SK-N-DZ (cell line): ENCODE data around the gene TTBK1.
"Not testable (repeated sequence)": the region's sequence is repeated elsewhere in the genome, so short reads cannot be mapped to it uniquely, and the experiment has no call there.

Experiments
- DNase-seq: peaks from one replicate; pipeline ENCODE4 v3.0.0-alpha.2; 2015; ENCODE audit warnings: low spot score

The TTBK1 gene

DNA sequence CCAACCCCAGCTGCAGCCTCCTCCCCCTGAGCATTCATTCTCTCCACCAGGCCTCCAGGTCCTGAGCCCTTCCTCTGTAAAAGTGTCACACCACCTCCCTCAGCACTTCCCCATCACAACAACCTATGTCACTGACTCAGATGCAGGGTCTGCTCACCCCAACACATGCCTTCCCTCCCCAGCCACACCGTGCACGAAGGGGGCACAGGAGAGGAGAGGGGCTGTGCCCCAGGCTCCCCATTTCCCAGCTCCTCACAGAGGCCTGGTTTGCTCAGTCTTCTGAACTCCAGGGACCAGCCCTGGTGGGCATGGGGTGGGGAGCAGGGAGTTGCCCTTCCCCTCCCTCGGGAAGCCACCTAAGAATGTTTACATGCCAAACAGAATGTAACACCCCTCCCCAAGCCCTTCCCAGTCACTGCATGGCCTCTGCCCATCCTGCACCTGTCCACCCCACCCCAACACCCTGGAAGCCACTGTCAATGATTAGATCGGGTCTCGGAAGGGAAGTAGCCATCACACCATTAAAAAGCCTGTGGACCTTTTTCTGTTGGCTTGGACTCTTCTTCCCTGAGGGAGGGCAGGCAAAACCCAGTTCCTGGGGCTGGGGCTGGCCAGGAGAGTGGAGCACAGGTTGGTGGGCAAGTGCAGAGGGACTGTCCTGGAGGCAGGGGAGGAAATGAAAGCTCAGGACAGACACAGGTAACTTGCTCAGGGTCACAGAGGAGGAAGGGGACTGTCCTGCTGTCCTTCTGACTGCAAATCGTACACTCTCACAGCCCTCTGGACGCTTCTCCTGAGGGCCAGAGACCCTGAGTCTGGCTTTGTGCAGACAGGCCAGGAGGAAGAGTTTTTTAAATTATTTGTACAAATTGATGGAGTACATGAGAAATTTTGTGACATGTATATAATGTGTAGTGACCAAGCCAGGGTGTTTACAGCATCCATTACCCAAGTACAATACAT is 44.7 kb downstream of the TTBK1 start:
- no peak for DNase-seq

DNA sequence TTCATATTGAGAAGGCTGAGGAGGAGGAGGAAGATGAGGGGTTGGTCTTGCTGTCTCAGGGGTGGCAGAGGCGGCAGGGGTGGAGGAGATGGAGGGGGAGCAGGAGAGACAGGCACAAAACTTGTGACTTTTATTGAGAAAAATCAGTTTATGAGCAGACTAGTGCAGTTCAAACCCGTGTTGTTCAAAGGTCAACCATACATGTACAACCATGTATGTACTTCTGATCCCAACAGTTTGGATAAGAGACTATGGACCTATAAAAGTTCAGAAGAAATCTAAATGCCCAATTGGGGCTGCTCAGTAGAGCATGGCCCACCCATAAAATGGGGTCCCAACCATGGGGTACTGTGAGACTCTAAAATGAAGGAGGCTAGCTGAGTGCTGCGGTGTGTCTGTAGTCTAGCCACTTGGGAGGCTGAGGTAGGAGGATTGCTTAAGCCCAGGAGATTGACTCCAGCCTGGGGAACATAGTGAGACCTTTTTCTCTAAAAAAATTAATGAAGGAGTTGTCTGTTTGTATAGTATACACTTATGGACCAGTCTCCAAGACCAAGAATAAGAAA is 47.1 kb downstream of the TTBK1 start:
- DNase-seq: no peak

DNA sequence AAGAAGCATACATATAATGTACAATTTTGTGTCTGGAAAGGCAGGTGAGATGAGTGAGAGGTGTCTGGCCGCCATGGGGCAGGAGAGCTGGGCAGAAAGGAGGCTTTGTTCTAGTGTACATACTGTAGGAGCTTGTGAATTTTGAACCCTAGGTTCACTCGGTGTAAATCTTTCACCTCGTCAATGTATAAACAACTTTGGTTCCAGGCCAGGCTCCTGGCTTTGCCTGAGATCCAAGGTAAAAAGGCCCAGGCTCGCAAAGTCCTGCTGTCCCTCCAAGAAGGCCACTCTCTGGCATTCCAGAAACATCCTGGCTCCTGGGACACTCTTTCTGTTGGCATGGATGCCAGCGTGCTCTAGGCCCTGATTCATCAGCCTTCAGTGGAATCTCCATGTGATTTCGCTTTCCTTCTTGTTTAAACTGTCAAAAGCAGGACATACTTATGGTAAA is 47.6 kb downstream of the TTBK1 start:
- DNase-seq: no peak

DNA sequence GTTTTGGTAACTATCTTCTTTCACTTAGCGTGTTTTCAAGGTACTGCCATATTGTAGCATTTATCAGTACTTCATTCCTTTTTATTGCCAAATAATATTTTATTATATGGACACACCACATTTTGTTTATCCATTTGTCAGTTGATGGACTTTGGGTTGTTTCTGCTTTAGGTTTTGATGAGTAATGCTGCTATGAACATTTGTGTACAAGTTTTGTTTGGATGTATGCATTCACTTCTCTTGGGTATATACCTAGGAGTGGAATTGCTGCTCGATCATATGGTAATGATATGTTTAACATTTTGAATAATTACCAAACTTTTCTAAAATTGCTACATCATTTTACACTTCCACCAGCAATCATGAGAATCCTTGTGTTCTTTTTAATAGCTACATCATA is 48.4 kb downstream of the TTBK1 start:
- no peak for DNase-seq

DNA sequence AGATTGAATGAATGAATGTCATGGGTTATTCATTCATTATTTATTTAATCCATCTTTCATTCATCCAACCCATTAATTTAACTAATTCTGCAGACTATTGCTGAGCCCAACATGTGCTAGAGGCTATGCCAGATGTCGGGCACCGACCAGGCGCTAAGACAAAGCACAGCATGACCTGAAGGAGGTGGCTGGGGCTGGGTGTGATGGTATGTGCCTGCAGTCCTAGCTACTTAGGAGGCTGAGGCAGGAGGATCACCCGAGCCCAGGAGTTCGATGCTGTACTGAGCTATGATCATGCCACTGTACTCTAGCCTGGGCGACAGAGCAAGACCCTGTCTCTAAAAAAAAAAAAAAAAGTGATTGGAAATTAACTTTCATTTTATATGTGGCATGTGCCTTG is 49.1 kb downstream of the TTBK1 start:
- DNase-seq: no peak

DNA sequence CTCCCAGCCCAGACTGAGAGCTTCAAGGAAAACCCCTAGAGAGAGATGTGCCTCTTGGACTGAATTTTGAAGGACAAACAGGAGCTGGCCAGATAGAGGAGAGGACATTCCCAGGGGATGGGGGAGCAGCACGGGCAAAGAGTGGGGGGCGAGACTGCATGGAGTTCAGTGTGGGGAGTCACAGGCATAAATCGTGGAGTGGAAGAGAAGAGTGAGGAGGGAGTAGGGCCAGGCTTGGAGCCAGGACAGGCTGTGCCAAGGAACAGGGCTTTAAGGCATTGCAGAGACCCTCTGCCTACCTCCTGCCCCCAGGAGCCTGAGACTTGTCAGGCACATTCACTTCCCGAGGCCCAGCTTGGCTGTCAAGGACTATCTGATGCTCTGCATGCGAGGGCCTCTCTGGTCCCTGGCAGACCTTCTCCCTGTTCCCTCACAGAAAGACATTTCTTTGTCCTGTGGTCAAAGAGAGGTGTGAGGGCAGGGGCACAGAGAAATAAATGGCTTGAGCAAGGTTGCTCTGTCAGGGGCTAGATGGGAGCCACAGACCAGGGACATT is 49.6 kb downstream of the TTBK1 start:
- no peak for DNase-seq

DNA sequence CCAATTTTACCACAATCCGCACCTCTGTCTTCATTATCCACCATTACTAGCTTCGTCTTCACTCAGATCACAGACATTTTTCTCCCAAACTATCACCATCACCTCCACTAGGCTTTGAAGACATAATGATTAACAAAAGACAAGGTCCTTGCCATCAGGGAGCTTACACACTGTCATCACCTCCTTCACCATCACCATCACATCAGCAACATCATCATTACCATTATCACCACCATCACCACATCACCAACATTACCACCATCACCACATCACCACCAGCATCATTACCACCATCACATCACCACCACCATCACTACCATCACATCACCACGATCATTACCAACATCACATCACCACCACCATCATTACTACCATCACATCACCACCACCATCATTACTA is 50.4 kb downstream of the TTBK1 start:
- no peak for DNase-seq

DNA sequence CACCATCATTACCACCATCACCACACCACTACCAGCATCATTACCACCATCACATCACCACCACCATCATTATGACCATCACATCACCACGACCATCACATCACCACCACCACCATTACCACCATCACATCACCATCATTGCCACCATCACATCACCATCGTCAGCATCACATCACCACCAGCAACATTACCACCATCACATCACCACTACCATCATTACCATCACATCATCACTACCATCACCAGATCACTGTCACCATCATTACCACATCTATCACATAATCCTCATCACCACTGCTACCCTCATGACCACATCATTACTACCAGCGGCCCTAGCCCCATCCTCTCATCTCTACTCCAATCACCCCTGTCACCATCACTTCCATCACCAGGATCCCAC is 51.3 kb downstream of the TTBK1 start:
- no peak for DNase-seq

DNA sequence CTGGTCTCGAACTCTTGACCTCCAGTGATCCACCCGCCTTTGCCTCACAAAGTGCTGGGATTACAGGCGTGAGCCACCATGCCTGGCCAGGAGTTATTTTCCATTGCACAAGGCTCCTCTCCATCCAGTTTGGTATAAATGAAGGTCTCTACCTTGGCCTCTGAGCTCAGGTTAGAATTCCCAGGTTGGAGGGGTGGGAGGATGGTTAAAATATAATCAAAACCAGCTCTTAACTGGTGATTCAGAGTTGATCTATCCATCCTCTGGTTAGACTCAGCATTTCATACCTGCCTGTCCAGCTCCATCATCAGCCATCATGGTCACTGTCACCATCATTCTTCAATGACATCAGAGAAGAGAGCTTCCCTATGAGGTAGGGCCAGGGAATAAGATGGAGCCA is 52.2 kb downstream of the TTBK1 start:
- DNase-seq: no peak

DNA sequence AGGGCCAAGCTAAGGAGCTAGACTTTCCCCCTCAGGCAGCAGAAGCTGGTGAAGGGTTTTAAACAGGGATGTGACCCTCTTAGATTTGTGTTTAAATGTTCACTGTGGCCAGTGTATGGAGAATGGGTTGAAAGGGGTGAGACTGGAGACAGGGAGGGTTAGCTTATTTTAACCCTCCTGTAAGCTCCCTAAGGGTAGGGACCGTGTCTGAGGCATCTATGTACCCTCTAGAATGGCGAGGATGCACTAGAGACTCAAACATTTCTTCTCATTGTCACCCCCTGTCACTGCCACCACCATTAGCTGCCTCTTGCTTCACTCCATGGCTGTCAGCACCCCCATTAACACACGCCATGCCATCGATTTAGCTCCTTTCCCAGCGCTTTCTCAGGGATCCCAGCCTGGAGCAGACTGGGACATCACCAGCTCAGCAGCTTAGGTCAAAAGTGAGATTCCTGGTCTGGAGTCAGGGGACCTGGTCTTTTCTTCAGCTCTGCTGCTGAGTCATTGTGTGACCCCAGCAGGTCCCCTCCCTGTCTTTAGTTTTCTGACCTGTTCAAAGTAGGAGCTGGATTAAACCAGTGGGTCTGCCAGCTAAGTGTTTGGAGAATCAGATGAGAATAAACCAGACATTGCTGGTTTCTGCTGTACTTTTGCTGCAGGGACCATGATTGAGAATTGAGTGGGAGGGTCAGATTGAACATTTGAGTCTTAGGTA is 53.7 kb downstream of the TTBK1 start:
- no peak for DNase-seq

DNA sequence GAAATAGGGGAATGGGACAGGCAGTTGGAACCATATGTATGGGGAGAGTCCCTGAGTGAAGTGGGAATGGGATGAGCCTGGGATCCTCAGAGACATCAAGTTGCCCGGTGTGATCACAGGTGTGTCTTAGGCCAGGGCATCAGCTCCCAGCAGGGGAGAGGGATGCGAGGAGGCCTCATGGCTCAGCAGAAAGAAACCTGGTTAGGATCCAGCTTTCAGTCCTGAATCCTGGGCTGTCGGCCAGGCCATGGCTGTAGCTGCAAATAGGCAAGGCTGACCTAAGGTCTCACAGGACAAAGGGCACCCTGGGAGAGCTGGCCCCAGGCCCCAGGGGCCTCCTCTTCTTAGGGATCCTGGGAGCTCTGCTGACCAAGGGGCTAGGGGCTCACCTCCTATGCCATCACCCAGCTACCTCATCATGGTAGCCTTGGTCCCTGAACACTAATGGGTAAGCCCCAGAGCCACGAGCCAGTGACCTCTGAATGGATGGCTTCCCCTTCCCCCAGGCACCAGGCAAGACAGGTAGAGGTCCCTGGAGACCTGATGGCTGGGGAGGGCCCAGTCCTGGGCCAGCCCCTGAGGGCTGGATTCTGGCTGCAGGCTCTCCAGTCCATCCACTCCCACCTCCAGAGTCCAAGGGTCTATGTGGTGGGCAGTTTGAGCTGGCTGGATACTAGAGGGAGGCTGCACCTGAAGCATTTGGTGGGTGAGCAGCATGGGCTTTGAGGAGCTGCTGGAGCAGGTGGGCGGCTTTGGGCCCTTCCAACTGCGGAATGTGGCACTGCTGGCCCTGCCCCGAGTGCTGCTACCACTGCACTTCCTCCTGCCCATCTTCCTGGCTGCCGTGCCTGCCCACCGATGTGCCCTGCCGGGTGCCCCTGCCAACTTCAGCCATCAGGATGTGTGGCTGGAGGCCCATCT is 54.6 kb downstream of the TTBK1 start, which contains the start of gene SLC22A7:
Gene SLC22A7 (plus strand): TSS at position 617 of the 921 bp plus-strand sequence. CDS start 99 bp downstream, at position 716.
- DNase-seq: no peak

DNA sequence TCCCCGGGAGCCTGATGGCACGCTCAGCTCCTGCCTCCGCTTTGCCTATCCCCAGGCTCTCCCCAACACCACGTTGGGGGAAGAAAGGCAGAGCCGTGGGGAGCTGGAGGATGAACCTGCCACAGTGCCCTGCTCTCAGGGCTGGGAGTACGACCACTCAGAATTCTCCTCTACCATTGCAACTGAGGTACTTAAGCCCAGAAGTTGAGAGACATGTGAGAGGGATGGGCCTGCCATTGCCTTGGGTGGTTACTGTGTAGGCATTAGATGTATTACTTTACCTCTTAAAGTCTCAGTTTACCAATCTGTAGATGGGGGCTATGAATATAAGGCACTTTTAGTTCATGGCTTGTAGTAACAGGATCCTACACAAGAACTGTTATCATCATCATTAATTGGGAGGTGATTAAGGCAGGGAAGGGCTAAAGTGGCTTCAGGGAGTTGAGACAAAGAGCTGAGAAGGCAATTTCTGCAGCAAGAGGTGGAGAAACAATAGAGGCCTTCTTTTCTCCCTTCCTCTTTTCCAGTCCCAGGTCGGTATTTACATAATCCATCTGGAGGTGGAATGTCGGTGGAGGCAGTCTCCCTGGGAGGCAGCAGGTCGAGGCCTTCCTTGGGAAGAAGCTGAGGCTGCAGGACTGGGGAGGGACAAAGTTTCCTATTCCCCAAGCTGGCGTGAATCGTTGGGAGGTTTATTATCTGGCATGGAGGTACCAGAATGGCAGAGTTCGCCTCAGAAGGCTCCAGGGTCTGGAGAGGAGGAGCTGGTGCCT is 55.5 kb downstream of the TTBK1 start:
- no peak for DNase-seq

DNA sequence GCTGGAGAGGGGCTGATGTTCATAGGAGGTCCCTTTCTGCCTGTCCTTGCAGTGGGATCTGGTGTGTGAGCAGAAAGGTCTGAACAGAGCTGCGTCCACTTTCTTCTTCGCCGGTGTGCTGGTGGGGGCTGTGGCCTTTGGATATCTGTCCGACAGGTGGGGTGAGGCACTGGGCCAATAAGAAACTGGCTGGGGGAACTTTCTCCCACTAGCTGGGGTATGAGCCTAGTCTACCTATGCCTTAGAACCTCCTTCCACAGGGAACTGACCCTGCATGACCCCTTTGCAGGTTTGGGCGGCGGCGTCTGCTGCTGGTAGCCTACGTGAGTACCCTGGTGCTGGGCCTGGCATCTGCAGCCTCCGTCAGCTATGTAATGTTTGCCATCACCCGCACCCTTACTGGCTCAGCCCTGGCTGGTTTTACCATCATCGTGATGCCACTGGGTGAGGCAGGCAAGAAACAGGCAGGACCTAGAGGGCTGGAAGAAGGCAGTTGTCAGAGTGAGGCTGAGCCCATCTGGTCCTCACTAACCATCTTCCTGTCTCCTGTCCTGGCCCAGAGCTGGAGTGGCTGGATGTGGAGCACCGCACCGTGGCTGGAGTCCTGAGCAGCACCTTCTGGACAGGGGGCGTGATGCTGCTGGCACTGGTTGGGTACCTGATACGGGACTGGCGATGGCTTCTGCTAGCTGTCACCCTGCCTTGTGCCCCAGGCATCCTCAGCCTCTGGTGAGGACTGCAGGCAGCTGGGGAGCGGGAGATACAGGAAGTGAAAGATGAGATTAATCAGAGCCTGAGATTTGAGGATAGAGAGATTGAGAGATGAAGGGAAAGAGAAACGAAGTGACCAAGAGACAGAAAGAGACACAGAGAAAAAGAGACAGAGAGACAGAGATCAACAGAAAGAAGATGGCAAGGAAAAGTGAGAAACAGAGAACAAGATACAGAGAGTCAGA is 56.3 kb downstream of the TTBK1 start:
- DNase-seq: no peak

DNA sequence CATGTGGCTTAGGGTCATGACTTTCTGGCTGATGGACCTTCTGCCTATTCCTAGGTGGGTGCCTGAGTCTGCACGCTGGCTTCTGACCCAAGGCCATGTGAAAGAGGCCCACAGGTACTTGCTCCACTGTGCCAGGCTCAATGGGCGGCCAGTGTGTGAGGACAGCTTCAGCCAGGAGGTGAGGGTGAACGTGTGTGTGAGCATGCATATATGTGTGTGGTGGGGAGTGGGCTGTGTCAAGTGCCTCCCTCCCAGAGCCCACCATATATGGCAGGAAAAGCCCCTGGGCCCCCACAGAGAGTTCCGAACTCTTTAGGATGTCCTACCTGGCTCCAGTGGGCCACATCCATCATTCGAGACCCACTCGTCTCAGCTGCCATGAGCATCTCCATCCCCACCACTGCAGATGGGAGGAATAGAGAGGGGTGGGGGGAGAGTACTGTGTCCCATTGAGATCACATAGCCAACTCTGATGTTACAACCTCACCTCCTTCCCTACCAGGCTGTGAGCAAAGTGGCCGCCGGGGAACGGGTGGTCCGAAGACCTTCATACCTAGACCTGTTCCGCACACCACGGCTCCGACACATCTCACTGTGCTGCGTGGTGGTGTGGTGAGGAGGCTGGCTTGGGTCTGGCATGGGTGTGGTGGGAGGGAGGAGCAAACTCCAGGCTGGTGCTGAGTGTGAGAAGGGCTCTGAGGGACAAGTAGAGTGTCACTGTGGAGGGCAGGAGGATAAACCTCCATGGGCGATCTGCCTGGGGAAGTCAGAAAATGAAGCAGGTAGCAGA is 58.0 kb downstream of the TTBK1 start:
- DNase-seq: no peak

DNA sequence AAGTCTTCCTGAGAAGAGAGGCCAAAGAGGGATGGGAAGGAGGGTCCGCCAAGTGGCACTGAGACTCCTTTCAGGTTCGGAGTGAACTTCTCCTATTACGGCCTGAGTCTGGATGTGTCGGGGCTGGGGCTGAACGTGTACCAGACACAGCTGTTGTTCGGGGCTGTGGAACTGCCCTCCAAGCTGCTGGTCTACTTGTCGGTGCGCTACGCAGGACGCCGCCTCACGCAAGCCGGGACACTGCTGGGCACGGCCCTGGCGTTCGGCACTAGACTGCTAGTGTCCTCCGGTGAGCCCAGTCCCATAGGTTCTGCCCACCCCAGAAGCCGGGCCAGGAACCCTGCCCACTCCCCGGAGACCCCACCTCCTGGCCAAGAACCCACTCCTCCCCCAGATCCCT is 58.8 kb downstream of the TTBK1 start:
- DNase-seq: no peak

DNA sequence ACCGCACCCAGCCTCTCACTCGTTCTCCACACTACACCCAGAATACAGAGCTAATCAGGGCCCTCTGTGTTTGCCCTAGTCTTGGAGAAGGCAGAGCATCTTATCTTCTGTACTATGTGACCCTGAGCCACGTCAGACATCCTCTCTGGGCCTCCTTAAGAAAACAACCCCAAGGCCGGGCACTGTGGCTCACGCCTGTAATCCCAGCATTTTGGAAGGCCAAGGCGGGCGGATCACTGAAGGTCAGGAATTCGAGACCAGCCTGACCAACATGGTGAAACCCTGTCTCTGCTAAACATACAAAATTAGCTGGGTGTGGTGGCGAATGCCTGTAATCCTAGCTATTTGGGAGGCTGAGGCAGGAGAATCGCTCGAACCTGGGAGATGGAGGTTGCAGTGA is 59.7 kb downstream of the TTBK1 start:
- not testable (repeated sequence) for DNase-seq

DNA sequence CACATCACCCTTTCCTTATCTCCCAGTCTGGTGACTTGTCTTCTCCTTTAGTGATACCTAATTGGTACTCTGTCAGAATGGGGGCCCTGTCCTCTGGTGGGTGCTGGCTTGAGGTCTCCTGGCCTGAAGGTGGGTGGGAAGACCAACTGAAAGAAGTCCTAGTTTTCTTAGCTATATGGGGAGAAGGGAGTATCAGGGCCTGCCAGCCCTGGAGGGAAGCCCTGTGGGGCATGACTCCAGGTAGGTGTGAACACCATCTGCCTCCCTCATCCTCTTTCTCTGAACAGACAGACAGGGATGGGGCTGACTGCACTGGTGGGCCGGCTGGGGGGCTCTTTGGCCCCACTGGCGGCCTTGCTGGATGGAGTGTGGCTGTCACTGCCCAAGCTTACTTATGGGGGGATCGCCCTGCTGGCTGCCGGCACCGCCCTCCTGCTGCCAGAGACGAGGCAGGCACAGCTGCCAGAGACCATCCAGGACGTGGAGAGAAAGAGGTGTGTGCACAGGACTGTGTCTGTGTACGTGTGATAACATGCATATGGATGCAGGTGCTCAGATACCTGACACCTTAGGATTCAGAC is 60.6 kb downstream of the TTBK1 start:
- DNase-seq: no peak

DNA sequence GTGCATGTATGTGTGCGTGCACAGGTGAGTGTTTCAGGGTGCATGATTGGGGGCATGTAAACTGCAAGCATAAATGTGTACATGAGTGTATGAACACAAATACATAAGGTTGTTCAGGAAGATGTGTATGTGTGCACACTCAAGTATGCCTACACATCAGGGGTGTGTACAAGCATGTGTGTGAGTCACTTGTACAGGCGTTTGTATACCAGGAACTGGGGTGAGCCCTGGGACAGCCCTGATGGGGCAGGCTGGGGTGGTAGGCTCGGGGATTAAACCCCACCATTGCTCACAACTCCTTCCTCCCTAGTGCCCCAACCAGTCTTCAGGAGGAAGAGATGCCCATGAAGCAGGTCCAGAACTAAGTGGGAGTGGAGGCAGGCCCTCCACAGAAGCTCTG is 61.1 kb downstream of the TTBK1 start:
- no peak for DNase-seq
